SK-N-SH (cell line): ENCODE results near the gene FGGY. TPM values are rescaled to one million over a fixed set of nuclear protein-coding genes. Genes with fewer than 3 reads are reported as not detected.

Source experiments
- CTCF ChIA-PET: fragments of 300-600, 350-600 bp; formaldehyde crosslinking; extraction: SDS; loops from one replicate; lab custom pipeline; 2021; lab: Yijun Ruan, JAX
- POLR2A ChIA-PET: fragments of 350-600 bp; sonication (Branson Sonifier 250); formaldehyde crosslinking; extraction: SDS; loops from one replicate; lab custom pipeline; 2020; ENCODE audit warnings: antibody characterized with exemption, inconsistent platforms; lab: Yijun Ruan, JAX
- DNase-seq: peaks from one replicate; pipeline ENCODE4 v3.0.0; 2012
- H2AFZ ChIP-seq: fragments of 200-600 bp; sonication (generic); 2 replicates; pipeline ENCODE4 v1.8.1; 2016; ENCODE audit warnings: antibody characterized with exemption, mild to moderate bottlenecking, low read depth
- H3F3A ChIP-seq: fragments of 200-600 bp; sonication (generic); replicated peaks from 2 replicates; pipeline ENCODE3; 2016; ENCODE audit warnings: antibody characterized with exemption, mild to moderate bottlenecking; ENCODE audit not compliant: insufficient read depth
- H3K27ac ChIP-seq, 2 experiments: fragments of 200-500 bp in 1 of 2; fragments of 200-600 bp in 1 of 2; sonication (Bioruptor generic) in 1 of 2; sonication (generic), shearing (Covaris generic) in 1 of 2; 2 replicates each; pipeline versions ENCODE4 v1.5.1 to v1.6.1; 2014 to 2016; ENCODE audit warnings: low read depth in 2 of 2, inconsistent platforms in 1 of 2, low read length in 1 of 2, mild to moderate bottlenecking in 1 of 2, mixed read lengths in 1 of 2
- H3K27me3 ChIP-seq: fragments of 200-600 bp; sonication (generic), shearing (Covaris generic); 2 replicates; pipeline ENCODE4 v1.6.1; 2016; ENCODE audit warnings: mixed run types; ENCODE audit not compliant: insufficient read depth
- H3K36me3 ChIP-seq, 2 experiments: fragments of 200-500 bp in 1 of 2; fragments of 200-600 bp in 1 of 2; sonication (Bioruptor generic) in 1 of 2; sonication (generic) in 1 of 2; replicated peaks in 1 of 2; 2 replicates each; pipeline versions ENCODE3 to v1.5.1; 2014 to 2016; ENCODE audit warnings: low read length in 1 of 2, mild to moderate bottlenecking in 1 of 2; ENCODE audit not compliant: insufficient read depth in 2 of 2, control insufficient read depth in 1 of 2
- H3K4me1 ChIP-seq, 2 experiments: fragments of 200-500 bp in 1 of 2; fragments of 200-600 bp in 1 of 2; sonication (Bioruptor generic) in 1 of 2; sonication (generic), shearing (Covaris generic) in 1 of 2; 2 replicates each; pipeline versions ENCODE4 v1.5.1 to v1.6.1; 2014 to 2016; ENCODE audit warnings: low read depth in 1 of 2, low read length in 1 of 2, mixed run types in 1 of 2; ENCODE audit not compliant: insufficient read depth in 2 of 2, control insufficient read depth in 1 of 2
- H3K4me2 ChIP-seq: fragments of 200-600 bp; sonication (generic), shearing (Covaris generic); 2 replicates; pipeline ENCODE4 v1.6.1; 2017; ENCODE audit warnings: mixed run types
- H3K4me3 ChIP-seq, 2 experiments: fragments of 200-500 bp in 1 of 2; fragments of 200-600 bp in 1 of 2; sonication (Bioruptor generic) in 1 of 2; sonication (generic), shearing (Covaris generic) in 1 of 2; 2 replicates each; pipeline versions ENCODE4 v1.5.1 to v1.8.1; 2014 to 2016; ENCODE audit warnings: low read depth in 2 of 2, inconsistent platforms in 1 of 2, low read length in 1 of 2, mild to moderate bottlenecking in 1 of 2, mixed read lengths in 1 of 2, moderate library complexity in 1 of 2
- H3K79me2 ChIP-seq: fragments of 200-600 bp; sonication (generic); 2 replicates; pipeline ENCODE4 v1.8.1; 2017; ENCODE audit warnings: mild to moderate bottlenecking; ENCODE audit not compliant: insufficient read depth
- H3K9ac ChIP-seq: fragments of 200-600 bp; sonication (generic); 2 replicates; pipeline ENCODE4 v1.6.1; 2017; ENCODE audit warnings: mixed run types
- H3K9me2 ChIP-seq: fragments of 200-600 bp; sonication (generic); 2 replicates; pipeline ENCODE4 v1.6.1; 2017; ENCODE audit warnings: mixed run types
- H3K9me3 ChIP-seq: fragments of 200-600 bp; sonication (generic); 2 replicates; pipeline ENCODE4 v1.6.1; 2017; ENCODE audit warnings: mixed run types, mild to moderate bottlenecking, moderate library complexity
- H4K20me1 ChIP-seq: fragments of 200-600 bp; sonication (generic); 2 replicates; pipeline ENCODE4 v1.6.1; 2017; ENCODE audit warnings: mild to moderate bottlenecking, mixed run types; ENCODE audit not compliant: insufficient read depth
- CHD2 ChIP-seq: fragments of 150-350 bp; IDR thresholded peaks from 2 replicates; pipeline ENCODE4 v1.6.1; 2018; ENCODE audit warnings: low read length; ENCODE audit not compliant: partially characterized antibody
- EZH2phosphoT487 ChIP-seq: fragments of 200-600 bp; sonication (generic); IDR thresholded peaks from 2 replicates; pipeline ENCODE4 v1.6.1; 2017; ENCODE audit warnings: low read depth, mixed run types, mild to moderate bottlenecking, antibody characterized with exemption, moderate library complexity, borderline replicate concordance
- FOXM1 ChIP-seq: IDR thresholded peaks from 2 replicates; pipeline ENCODE4 v1.4.0; 2012; ENCODE audit warnings: low read depth, mild to moderate bottlenecking
- GATA2 ChIP-seq: sonication (generic); formaldehyde crosslinking; IDR thresholded peaks from 2 replicates; pipeline ENCODE4 v1.5.0; 2020; ENCODE audit warnings: mild to moderate bottlenecking, missing genetic modification reagents
- JUND ChIP-seq: IDR thresholded peaks from 2 replicates; pipeline ENCODE4 v1.4.0; 2012
- NRF1 ChIP-seq: IDR thresholded peaks from 2 replicates; pipeline ENCODE4 v1.6.1; 2012; ENCODE audit warnings: low read depth, mild to moderate bottlenecking, low read length
- RAD21 ChIP-seq: IDR thresholded peaks from 2 replicates; pipeline ENCODE4 v1.6.1; 2012; ENCODE audit warnings: mild to moderate bottlenecking, low read length
- TCF12 ChIP-seq: IDR thresholded peaks from 2 replicates; pipeline ENCODE4 v1.4.0; 2012
- TEAD4 ChIP-seq: IDR thresholded peaks from 2 replicates; pipeline ENCODE4 v1.4.0; 2012; ENCODE audit warnings: mild to moderate bottlenecking, borderline replicate concordance; ENCODE audit not compliant: insufficient read depth
- YY1 ChIP-seq: IDR thresholded peaks from 2 replicates; pipeline ENCODE4 v1.4.0; 2012; ENCODE audit warnings: low read depth, mild to moderate bottlenecking
- WGBS: methylation state at CpG from one replicate; pipeline ENCODE4 v1.1.6; 2017; ENCODE audit warnings: low lambda C conversion rate; 5-methylcytosine and 5-hydroxymethylcytosine counted together
- polyA plus RNA-seq, 3 experiments: library from polyadenylated mRNA; depleted of rRNA; stranded (reverse); fragments of >200 nt; gene quantifications; 2 replicates each; pipeline ENCODE4 v1.2.3, GENCODE V29; 2012
- TF ChIP-seq, protein P1 (sequence below): IDR thresholded peaks from 2 replicates; pipeline ENCODE4; 2012
- TF ChIP-seq, protein P2 (sequence below): IDR thresholded peaks from 2 replicates; pipeline ENCODE4 v1.6.1; 2012; ENCODE audit warnings: mild to moderate bottlenecking, low read depth, low read length, moderate library complexity
- TF ChIP-seq, protein P3 (sequence below): IDR thresholded peaks from 2 replicates; pipeline ENCODE4 v1.4.0; 2012; ENCODE audit warnings: low read depth, borderline replicate concordance
- TF ChIP-seq, protein P4 (sequence below): IDR thresholded peaks from 2 replicates; pipeline ENCODE4 v1.4.0; 2012; ENCODE audit warnings: low read depth, borderline replicate concordance

Gene FGGY
- polyA plus RNA-seq, 1 of the 3 experiments (the other 2 are of a cell fraction): 10.3 TPM

DNA sequence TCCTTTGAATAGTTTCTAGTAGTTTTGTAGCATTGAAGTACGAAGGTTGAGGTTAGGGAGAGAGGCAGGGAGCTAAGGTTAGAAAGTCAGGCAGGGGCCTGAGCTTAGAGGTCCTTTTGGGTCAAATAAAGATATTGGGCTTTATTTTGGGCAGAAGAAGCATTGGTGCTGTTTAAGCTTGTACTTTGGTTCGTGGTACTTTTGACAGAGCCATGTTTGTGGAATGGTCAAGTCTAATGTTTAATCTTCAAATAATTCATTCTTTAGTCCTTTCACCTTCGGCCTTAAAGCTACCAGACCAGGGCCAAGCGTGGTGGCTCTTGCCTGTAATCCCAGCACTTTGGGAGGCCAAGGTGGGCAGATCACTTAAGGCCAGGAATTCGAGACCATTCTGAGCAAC is 12.5 kb downstream of the FGGY start (continued):
- TF ChIP-seq FOXM1: no peak
- TF ChIP-seq CHD2: no peak
- no peak for TF ChIP-seq EZH2phosphoT487
- TF ChIP-seq, protein P1, sequence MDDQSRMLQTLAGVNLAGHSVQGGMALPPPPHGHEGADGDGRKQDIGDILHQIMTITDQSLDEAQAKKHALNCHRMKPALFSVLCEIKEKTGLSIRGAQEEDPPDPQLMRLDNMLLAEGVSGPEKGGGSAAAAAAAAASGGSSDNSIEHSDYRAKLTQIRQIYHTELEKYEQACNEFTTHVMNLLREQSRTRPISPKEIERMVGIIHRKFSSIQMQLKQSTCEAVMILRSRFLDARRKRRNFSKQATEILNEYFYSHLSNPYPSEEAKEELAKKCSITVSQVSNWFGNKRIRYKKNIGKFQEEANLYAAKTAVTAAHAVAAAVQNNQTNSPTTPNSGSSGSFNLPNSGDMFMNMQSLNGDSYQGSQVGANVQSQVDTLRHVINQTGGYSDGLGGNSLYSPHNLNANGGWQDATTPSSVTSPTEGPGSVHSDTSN: no peak
- TF ChIP-seq TCF12: no peak
- no peak for TF ChIP-seq NRF1
- TF ChIP-seq, protein P2, sequence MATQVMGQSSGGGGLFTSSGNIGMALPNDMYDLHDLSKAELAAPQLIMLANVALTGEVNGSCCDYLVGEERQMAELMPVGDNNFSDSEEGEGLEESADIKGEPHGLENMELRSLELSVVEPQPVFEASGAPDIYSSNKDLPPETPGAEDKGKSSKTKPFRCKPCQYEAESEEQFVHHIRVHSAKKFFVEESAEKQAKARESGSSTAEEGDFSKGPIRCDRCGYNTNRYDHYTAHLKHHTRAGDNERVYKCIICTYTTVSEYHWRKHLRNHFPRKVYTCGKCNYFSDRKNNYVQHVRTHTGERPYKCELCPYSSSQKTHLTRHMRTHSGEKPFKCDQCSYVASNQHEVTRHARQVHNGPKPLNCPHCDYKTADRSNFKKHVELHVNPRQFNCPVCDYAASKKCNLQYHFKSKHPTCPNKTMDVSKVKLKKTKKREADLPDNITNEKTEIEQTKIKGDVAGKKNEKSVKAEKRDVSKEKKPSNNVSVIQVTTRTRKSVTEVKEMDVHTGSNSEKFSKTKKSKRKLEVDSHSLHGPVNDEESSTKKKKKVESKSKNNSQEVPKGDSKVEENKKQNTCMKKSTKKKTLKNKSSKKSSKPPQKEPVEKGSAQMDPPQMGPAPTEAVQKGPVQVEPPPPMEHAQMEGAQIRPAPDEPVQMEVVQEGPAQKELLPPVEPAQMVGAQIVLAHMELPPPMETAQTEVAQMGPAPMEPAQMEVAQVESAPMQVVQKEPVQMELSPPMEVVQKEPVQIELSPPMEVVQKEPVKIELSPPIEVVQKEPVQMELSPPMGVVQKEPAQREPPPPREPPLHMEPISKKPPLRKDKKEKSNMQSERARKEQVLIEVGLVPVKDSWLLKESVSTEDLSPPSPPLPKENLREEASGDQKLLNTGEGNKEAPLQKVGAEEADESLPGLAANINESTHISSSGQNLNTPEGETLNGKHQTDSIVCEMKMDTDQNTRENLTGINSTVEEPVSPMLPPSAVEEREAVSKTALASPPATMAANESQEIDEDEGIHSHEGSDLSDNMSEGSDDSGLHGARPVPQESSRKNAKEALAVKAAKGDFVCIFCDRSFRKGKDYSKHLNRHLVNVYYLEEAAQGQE: no peak

DNA sequence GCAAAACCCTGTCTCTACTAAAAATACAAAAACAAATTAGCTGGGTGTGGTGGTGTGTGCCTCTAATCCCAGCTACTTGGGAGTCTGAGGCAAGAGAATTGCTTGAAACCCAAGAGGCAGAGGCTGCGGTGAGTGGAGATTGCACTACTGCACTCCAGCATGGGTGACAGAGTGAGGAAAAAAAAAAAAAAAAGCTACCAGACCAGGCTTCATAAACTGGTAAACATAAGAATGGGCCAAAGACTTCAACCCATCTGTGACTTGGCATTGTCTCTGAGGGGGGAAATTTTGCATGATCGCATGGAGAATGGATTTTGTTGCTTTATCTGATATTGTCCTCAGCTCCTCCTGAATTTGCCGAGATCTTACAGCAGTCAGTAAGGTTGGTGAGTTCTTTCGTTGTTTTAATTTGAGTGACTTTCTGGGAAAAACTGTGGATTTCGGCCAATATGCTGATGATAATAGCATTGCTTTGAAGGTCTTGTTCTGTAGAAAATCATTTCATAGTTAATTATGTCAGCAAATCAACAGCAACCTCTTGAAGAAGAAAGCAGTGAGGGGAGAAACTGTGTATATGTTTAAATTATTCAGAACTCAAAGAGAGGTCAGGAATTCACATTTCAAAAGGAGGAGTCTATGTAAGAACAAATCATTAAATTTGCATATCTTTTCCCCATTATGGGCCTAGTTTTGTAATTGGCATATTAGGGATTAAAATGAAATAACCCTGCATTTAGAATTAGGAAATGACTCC is 13.1 kb downstream of the FGGY start:
- Histone ChIP-seq H3K9ac (no peak overlapping the region), H3K9me3 (no peaks in the 10 kb centered on the region; the same call in 1 of the 2 replicates), H4K20me1 (no peaks in the 10 kb centered on the region), H3K4me2 (no peak overlapping the region), H2AFZ (no peak overlapping the region), H3F3A (no peaks in the 10 kb centered on the region), H3K27me3 (no peaks in the 10 kb centered on the region), H3K27ac (no peak overlapping the region), H3K9me2 (no peaks in the 10 kb centered on the region), H3K4me1 (no peaks in the 10 kb centered on the region; a peak in 1 of 4 replicates), H3K79me2 (no peaks in the 10 kb centered on the region), H3K36me3 (no peaks in the 10 kb centered on the region), H3K4me3 (no peak overlapping the region)
- TF ChIP-seq, protein P2: no peak
- TF ChIP-seq NRF1 (no peak), TEAD4 (no peak), YY1 (no peak), RAD21 (no peak), JUND (no peak), EZH2phosphoT487 (no peak), GATA2 (CRISPR knock-in tag) (no peak)
- TF ChIP-seq, protein P3, sequence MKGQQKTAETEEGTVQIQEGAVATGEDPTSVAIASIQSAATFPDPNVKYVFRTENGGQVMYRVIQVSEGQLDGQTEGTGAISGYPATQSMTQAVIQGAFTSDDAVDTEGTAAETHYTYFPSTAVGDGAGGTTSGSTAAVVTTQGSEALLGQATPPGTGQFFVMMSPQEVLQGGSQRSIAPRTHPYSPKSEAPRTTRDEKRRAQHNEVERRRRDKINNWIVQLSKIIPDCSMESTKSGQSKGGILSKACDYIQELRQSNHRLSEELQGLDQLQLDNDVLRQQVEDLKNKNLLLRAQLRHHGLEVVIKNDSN: no peak
- TF ChIP-seq, protein P4, sequence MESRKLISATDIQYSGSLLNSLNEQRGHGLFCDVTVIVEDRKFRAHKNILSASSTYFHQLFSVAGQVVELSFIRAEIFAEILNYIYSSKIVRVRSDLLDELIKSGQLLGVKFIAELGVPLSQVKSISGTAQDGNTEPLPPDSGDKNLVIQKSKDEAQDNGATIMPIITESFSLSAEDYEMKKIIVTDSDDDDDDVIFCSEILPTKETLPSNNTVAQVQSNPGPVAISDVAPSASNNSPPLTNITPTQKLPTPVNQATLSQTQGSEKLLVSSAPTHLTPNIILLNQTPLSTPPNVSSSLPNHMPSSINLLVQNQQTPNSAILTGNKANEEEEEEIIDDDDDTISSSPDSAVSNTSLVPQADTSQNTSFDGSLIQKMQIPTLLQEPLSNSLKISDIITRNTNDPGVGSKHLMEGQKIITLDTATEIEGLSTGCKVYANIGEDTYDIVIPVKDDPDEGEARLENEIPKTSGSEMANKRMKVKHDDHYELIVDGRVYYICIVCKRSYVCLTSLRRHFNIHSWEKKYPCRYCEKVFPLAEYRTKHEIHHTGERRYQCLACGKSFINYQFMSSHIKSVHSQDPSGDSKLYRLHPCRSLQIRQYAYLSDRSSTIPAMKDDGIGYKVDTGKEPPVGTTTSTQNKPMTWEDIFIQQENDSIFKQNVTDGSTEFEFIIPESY: no peak
- WGBS: 90% methylated on average over 5 of the region's 5 CpGs
- no peak for DNase-seq
- POLR2A ChIA-PET: no interaction called here
- CTCF ChIA-PET: interaction anchor here (0.7 to 0.8 kb wide), 2 partner anchors 129 to 389 kb away, joined by 3 read pairs; no protein-coding TSS in a partner anchor
